Osteoblast (primary cell): ENCODE measurements around the gene SCN10A. TPM values are rescaled to one million over a fixed set of nuclear protein-coding genes. Genes with fewer than 3 reads are reported as not detected.
A peak's percentile ranks its signal among the peaks of the same experiment; 100 is the strongest.

Experiments
- DNase-seq: peaks from one replicate; pipeline ENCODE4 v3.0.0; 2011; ENCODE audit warnings: low spot score, mixed read lengths; ENCODE audit not compliant: insufficient read length; ENCODE audit errors: missing footprints
- H2AFZ ChIP-seq: 2 replicates; pipeline ENCODE4 v1.6.0; 2011; ENCODE audit warnings: mild to moderate bottlenecking, low read length
- H3K27ac ChIP-seq: 2 replicates; pipeline ENCODE4 v1.5.1; 2011; ENCODE audit warnings: mild to moderate bottlenecking, low read depth, low read length, moderate library complexity
- H3K27me3 ChIP-seq: 2 replicates; pipeline ENCODE4 v1.6.0; 2012; ENCODE audit warnings: mild to moderate bottlenecking, control low read depth, inconsistent platforms, low read length, moderate library complexity; ENCODE audit not compliant: insufficient read depth
- H3K36me3 ChIP-seq: 2 replicates; pipeline ENCODE4 v1.5.1; 2011; ENCODE audit warnings: mild to moderate bottlenecking, low read length, control low read depth, moderate library complexity; ENCODE audit not compliant: insufficient read depth
- H3K4me1 ChIP-seq: 2 replicates; pipeline ENCODE4 v1.5.1; 2011; ENCODE audit warnings: mild to moderate bottlenecking, low read length, control low read depth, moderate library complexity; ENCODE audit not compliant: insufficient read depth
- H3K4me2 ChIP-seq: 2 replicates; pipeline ENCODE4 v1.6.0; 2011; ENCODE audit warnings: mild to moderate bottlenecking, low read length; ENCODE audit not compliant: insufficient read depth
- H3K4me3 ChIP-seq: fragments of 200-600 bp; sonication (generic); 3 replicates; pipeline ENCODE4 v1.5.1; 2012; ENCODE audit warnings: mild to moderate bottlenecking, low read length, inconsistent platforms; ENCODE audit not compliant: insufficient read depth
- H3K79me2 ChIP-seq: 2 replicates; pipeline ENCODE4 v1.6.0; 2012; ENCODE audit warnings: mild to moderate bottlenecking, low read length, control low read depth, inconsistent platforms; ENCODE audit not compliant: insufficient read depth
- H3K9me3 ChIP-seq: 2 replicates; pipeline ENCODE4 v1.5.1; 2011; ENCODE audit warnings: low read depth, low read length, control low read depth
- H4K20me1 ChIP-seq: 2 replicates; pipeline ENCODE4 v1.6.0; 2012; ENCODE audit warnings: mild to moderate bottlenecking, low read length, control low read depth; ENCODE audit not compliant: insufficient read depth
- total RNA-seq: library from RNA; depleted of rRNA; stranded (reverse); fragments of >200 nt; gene quantifications from 2 replicates; pipeline ENCODE4 v1.2.3, GENCODE V29; 2012
- TF ChIP-seq, protein P1 (sequence below): IDR thresholded peaks from 2 replicates; pipeline ENCODE4 v1.5.1; 2011; ENCODE audit warnings: mild to moderate bottlenecking, low read depth, low read length, moderate library complexity; ENCODE audit errors: extremely low read depth

SCN10A gene
- total RNA-seq, 1 donor = not detected

DNA sequence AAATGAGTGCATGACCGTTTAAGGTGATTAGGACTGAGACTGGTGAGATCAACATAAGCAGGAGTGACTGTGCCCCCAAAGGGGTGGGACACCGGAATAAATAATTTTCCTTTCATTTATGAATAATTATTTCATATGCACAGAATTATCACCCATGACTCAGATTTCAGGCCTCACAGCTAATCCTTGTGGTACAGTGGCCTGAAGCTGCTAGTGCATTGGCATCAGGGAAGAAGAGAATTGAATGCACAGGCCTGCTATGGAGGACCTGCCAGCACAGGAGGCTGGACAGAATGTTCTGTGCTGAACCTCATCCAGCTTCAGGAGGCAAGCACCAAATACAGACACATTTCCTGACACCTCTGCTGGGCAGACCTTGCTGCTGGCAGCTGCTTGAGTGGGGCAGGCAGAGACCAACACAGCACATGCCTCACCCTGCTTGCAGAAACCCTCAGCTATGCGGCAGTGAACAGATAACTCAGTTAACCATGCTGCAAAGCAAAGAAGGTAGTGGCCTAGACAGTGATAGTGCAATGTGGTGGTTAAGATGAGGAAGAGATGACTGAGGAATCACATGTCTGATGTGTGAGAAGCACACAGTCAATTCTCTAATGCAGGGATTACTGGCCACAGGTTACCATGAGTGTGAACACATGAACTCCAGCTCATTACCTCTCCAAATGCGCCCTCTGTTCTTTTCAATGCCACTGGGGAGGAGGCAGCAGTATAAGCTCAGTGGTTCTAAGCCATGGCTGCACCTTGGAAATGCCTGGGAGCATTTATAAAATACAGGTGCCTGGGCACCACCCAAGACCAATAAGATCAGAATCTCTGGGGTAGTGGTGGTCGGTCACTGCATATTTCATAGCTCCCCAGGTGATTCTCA is 98.4 kb downstream of the SCN10A start:
- H3K4me2 ChIP-seq = no peak overlapping the region
- DNase-seq = no peak
- no peaks in the 10 kb centered on the region for H4K20me1 ChIP-seq
- H2AFZ ChIP-seq = no peak overlapping the region
- no peaks in the 10 kb centered on the region for H3K36me3 ChIP-seq
- H3K79me2 ChIP-seq = no peaks in the 10 kb centered on the region
- no peak overlapping the region for H3K27ac ChIP-seq
- no peaks in the 10 kb centered on the region for H3K9me3 ChIP-seq
- H3K4me1 ChIP-seq = no peaks in the 10 kb centered on the region
- H3K4me3 ChIP-seq = no peak overlapping the region
- peaks cover 4% of the 10 kb centered on the region for H3K27me3 ChIP-seq
- TF ChIP-seq, protein P1, sequence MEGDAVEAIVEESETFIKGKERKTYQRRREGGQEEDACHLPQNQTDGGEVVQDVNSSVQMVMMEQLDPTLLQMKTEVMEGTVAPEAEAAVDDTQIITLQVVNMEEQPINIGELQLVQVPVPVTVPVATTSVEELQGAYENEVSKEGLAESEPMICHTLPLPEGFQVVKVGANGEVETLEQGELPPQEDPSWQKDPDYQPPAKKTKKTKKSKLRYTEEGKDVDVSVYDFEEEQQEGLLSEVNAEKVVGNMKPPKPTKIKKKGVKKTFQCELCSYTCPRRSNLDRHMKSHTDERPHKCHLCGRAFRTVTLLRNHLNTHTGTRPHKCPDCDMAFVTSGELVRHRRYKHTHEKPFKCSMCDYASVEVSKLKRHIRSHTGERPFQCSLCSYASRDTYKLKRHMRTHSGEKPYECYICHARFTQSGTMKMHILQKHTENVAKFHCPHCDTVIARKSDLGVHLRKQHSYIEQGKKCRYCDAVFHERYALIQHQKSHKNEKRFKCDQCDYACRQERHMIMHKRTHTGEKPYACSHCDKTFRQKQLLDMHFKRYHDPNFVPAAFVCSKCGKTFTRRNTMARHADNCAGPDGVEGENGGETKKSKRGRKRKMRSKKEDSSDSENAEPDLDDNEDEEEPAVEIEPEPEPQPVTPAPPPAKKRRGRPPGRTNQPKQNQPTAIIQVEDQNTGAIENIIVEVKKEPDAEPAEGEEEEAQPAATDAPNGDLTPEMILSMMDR = no peak

DNA sequence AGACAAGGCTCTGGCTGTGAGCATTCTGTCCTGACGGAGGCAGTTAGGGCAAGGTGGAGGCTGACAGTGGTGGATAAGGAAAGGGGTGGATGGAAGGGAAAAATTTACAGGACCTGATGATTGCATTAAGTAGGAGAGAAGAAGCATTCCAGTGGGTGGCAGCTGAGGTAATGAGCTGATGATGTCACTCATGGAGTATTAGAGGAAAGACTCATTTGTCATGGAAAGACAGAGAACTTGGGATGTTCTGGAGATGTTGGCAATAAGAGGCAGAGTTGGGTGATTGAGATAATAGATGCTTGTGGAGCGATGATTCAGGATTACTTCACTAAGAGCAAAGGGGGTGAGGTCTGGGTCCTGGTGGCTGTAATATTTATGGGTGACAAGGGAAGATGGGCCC is 102.9 kb downstream of the SCN10A start:
- no peaks in the 10 kb centered on the region for H3K9me3 ChIP-seq
- TF ChIP-seq, protein P1 = no peak
- peak; percentile 65 for DNase-seq

DNA sequence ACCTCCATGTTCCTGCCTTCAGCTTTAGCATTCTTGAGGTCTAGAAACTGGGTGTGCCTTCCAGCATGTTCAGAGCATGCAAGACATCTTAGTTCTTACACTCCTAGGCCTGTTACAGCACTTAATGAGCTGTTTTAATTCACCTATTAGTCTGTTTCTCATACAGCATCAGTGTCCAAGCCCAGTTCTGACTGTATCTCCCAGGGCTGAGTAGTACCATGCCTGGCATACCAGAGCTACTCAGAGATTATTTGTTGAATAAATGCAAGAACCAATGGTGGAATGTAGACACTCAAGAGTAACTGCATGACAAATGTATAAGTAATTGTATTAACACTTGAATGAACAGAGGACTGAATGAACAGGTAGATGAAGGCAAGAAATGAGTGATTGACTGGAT is 104.7 kb downstream of the SCN10A start:
- no peak for DNase-seq
- H3K4me1 ChIP-seq = no peaks in the 10 kb centered on the region
- no peaks in the 10 kb centered on the region for H3K36me3 ChIP-seq
- H4K20me1 ChIP-seq = no peaks in the 10 kb centered on the region
- no peak overlapping the region for H3K4me3 ChIP-seq
- H3K27ac ChIP-seq = no peak overlapping the region
- no peaks in the 10 kb centered on the region for H3K79me2 ChIP-seq
- H3K4me2 ChIP-seq = no peak overlapping the region
- TF ChIP-seq, protein P1 = no peak
- no peak overlapping the region for H2AFZ ChIP-seq
- H3K27me3 ChIP-seq = no peaks in the 10 kb centered on the region
- no peaks in the 10 kb centered on the region for H3K9me3 ChIP-seq

More for the DNA sequence above, 102.9 kb downstream of the SCN10A start:
- no peaks in the 10 kb centered on the region for H3K36me3 ChIP-seq
- H3K27ac ChIP-seq = no peak overlapping the region
- H3K79me2 ChIP-seq = no peaks in the 10 kb centered on the region
- H3K27me3 ChIP-seq = no peaks in the 10 kb centered on the region
- no peaks in the 10 kb centered on the region for H3K4me1 ChIP-seq
- no peak overlapping the region for H3K4me3 ChIP-seq
- no peaks in the 10 kb centered on the region for H4K20me1 ChIP-seq
- H2AFZ ChIP-seq = no peak overlapping the region
- no peak overlapping the region for H3K4me2 ChIP-seq

DNA sequence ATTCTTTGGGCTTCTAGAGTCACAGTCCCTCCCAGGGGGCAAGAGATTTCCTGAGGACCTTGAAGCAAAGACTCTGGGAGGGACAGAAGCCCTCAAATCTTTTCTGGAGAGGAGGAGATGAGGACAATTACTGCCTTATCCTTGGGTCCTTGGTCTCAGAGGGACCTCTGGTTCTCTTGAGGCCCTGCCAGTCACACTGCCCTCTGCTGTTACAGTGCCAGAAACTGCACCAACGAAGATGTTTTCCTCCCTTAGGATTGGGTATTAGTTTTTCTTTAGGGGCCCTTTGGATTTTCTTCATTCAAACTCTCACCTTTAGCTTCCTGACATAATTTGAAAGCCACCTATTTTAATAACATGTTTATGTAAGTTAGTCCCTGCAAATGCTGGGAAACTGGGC is 108.3 kb downstream of the SCN10A start:
- H3K27ac ChIP-seq = no peak overlapping the region
- no peak overlapping the region for H3K4me3 ChIP-seq
- no peak for DNase-seq
- no peaks in the 10 kb centered on the region for H3K9me3 ChIP-seq
- no peaks in the 10 kb centered on the region for H3K27me3 ChIP-seq
- no peaks in the 10 kb centered on the region for H3K4me1 ChIP-seq
- TF ChIP-seq, protein P1 = peak; percentile 41
- no peak overlapping the region for H3K4me2 ChIP-seq
- no peak overlapping the region for H2AFZ ChIP-seq
- no peaks in the 10 kb centered on the region for H4K20me1 ChIP-seq
- no peaks in the 10 kb centered on the region for H3K79me2 ChIP-seq
- H3K36me3 ChIP-seq = no peaks in the 10 kb centered on the region
